Measurements from ENCODE around the gene CFP.

Gene CFP

DNA sequence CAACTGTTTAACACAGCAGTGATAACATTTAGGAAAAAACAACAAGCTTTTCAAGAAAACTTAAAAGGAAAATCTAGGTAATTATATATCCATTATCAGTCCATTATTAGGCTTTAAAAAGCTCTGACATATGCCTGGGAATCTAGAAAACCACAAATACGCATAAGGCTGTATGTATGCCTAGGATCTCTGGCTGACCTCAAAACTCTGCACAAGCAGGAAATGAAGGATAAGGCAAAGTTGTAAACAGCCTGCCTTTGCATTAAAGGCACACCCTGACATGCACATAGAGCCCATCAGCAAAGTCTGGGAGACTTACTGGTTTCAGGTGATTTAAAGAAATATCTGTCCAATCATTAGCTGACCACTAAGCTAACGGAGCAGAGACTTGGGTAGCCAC lies 33.5 kb downstream of the CFP start:
- Histone ChIP-seq H3K9ac (ENCODE audit: low read depth, low read length) (no peak overlapping the region), H3K4me1 (ENCODE audit: insufficient read depth, low read length) (no peaks in the 10 kb centered on the region), H3K4me3 (ENCODE audit: low read length) (no peak overlapping the region), H3K9me3 (ENCODE audit: insufficient read depth, low read depth, low read length) (no peaks in the 10 kb centered on the region), H3K27ac (ENCODE audit: low read length) (no peak overlapping the region), H3K36me3 (ENCODE audit: insufficient read depth, low read depth, low read length) (no peaks in the 10 kb centered on the region), H3K27me3 (ENCODE audit: insufficient read depth, low read length) (no peaks in the 10 kb centered on the region)

DNA sequence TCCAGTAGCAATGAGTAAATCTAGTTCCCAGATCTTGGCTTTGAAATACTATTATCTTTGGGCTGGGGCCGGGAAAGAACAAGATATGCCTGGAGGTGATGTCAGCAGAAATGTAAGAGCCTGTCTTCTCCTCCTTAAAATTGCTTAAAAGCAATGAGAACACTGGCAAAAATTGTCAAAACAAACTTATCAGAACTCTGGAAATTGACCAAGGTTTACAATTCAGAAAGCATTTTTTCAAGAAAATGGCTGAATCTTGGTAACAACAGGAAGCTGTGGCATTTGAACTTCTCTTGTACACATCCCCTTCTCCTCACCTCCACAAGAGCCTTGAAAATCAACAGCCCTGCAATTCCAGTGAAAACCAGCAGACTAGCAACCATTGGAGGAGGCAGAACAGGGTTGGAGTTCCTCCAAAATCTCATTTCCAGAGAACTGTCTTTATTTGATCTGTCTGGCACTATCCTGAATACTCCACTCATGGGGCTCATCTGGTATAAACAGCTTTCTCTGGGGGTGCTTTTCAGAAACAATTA lies 33.9 kb downstream of the CFP start:
- Histone ChIP-seq H3K27ac (ENCODE audit: low read length) (no peak overlapping the region), H3K4me3 (ENCODE audit: low read length) (no peak overlapping the region)

DNA sequence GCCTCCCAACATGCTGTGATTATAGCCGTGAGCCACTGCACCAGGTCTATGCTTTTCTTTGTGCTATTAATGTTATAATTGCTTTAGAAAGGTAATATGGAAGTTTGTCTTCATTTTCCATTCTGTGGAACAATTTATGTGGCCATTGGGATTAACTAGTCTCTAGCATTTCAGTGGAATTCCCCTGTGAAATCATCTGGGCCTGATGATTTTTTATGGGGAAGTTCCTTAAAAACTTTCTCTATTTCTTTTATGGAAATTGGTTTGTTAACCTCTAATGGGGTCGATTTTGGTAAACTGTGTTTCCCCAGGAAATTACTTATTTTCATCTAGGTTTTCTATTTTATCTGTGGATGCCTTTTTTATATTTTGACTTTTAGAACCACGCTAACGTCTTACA lies 36.2 kb downstream of the CFP start:
- no peaks in the 10 kb centered on the region for H3K9me3 ChIP-seq (ENCODE audit: insufficient read depth, low read depth, low read length)
- H3K36me3 ChIP-seq (ENCODE audit: insufficient read depth, low read depth, low read length) = no peaks in the 10 kb centered on the region
- H3K27ac ChIP-seq (ENCODE audit: low read length) = no peak overlapping the region
- H3K4me1 ChIP-seq (ENCODE audit: insufficient read depth, low read length) = no peaks in the 10 kb centered on the region
- no peak overlapping the region for H3K9ac ChIP-seq (ENCODE audit: low read depth, low read length)
- H3K27me3 ChIP-seq (ENCODE audit: insufficient read depth, low read length) = no peaks in the 10 kb centered on the region
- no peak overlapping the region for H3K4me3 ChIP-seq (ENCODE audit: low read length)

More for the DNA sequence above, 33.9 kb downstream of the CFP start:
- no peaks in the 10 kb centered on the region for H3K27me3 ChIP-seq (ENCODE audit: insufficient read depth, low read length)
- H3K9me3 ChIP-seq (ENCODE audit: insufficient read depth, low read depth, low read length) = no peaks in the 10 kb centered on the region
- no peak overlapping the region for H3K9ac ChIP-seq (ENCODE audit: low read depth, low read length)
- H3K36me3 ChIP-seq (ENCODE audit: insufficient read depth, low read depth, low read length) = no peaks in the 10 kb centered on the region
- H3K4me1 ChIP-seq (ENCODE audit: insufficient read depth, low read length) = no peaks in the 10 kb centered on the region

DNA sequence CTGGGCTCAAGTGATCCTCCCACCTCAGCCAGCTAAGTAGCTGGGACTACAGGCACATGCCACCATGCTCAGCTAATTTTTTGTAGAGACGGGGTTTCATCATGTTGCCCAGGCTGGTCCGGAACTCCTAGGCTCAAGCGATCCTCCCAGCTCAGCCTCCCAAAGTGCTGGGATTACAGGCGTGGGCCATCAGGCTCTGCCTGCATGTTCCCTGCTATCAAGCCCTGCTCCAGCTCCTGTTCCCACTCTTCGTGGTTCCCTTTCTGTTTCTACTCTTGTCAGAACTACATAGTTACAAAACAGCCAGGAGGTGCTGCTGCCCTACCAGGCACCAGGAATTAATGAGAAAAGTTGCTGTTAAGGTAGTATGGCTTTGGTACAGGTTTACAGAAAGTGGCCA lies 38.7 kb downstream of the CFP start:
- H3K27me3 ChIP-seq (ENCODE audit: insufficient read depth, low read length) = no peaks in the 10 kb centered on the region
- H3K9me3 ChIP-seq (ENCODE audit: insufficient read depth, low read depth, low read length) = no peaks in the 10 kb centered on the region
- H3K4me1 ChIP-seq (ENCODE audit: insufficient read depth, low read length) = no peaks in the 10 kb centered on the region; the same call in 1 of the 2 replicates
- H3K4me3 ChIP-seq (ENCODE audit: low read length) = no peak overlapping the region
- no peaks in the 10 kb centered on the region for H3K36me3 ChIP-seq (ENCODE audit: insufficient read depth, low read depth, low read length)
- no peak overlapping the region for H3K9ac ChIP-seq (ENCODE audit: low read depth, low read length)
- no peak overlapping the region for H3K27ac ChIP-seq (ENCODE audit: low read length)

DNA sequence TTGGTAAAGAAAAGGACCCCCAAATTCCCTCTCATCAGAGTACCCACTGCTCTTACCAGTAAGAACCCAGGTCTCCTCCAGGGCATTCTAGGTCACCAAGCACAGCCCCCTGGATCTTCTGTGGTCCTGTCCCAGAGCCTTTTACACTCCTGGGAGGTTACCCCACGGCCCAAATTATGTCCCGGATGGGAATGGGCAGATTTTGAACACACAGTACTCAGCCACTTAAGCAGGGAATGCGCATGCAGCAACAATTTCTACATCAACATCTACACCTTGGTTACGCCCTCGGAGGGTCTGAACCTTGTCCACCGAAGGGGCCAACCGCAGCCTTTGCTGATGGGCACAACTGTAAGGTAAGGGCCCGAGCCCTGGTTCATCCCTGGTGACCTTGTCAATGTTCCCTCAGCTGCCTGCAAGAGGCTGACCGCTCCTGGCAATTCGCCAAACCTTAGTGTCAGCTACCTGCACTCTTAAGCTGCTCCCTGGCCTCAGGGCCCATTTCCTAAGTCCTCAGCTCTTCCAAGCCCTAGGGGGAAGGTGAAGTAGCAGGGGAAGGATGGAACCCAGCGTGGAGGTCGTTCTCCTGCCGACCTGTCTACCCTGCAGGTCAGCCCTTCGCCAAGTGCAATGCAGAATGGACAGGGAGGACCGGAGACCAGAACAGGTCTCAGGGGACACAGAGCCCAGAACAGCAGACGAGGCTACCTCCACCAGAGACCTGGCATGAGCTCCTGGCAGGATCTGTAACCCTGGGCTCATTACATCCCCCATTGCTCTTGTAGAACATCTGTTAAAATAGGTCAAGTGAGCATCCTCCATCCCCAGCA lies 41.6 kb downstream of the CFP start:
- H3K9ac ChIP-seq (ENCODE audit: low read depth, low read length) = no peak overlapping the region

DNA sequence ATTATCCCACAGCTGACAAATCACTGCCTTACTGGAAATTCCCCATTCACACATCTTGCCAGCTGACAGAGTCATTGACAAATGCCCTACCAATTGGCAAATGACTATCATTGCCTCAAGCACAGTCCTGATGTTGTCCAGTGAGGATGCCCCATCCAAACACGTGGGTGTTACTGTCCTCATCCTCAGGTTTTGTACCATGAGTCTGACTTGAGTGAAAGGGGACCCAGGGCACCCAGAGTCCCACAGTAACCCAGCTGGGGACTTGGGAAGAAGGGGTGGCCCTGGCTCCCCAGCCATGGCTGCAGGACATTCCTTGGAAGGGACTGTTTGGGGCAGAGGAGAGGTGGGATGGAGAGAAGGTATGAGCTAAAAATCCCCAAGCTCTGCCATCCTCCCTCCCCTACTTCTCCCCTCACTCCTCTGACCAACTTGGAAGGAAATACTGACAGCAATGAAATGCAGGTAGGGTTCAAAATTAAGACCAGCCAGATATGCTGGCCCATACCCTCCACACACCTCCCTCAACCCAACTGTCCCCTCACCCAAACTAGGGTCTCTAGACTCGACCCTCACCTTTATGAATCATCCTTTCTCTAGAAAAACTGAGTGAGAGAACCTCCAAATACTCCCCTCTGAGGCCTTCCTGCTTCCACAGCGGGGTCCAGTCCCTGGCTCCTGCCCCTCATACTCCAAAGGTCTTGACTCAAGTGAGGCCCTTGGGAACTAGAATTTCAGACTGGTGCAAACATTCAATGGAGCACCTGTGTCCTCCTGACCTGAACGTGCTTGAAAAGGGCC lies 42.4 kb downstream of the CFP start:
- Histone ChIP-seq H3K4me1 (ENCODE audit: insufficient read depth, low read length) (no peaks in the 10 kb centered on the region; the same call in 1 of the 2 replicates), H3K4me3 (ENCODE audit: low read length) (no peak overlapping the region), H3K27me3 (ENCODE audit: insufficient read depth, low read length) (no peaks in the 10 kb centered on the region), H3K36me3 (ENCODE audit: insufficient read depth, low read depth, low read length) (no peaks in the 10 kb centered on the region), H3K27ac (ENCODE audit: low read length) (no peak overlapping the region), H3K9me3 (ENCODE audit: insufficient read depth, low read depth, low read length) (no peaks in the 10 kb centered on the region), H3K9ac (ENCODE audit: low read depth, low read length) (no peak overlapping the region)

More for the DNA sequence above, 41.6 kb downstream of the CFP start:
- no peak overlapping the region for H3K4me3 ChIP-seq (ENCODE audit: low read length)
- H3K27me3 ChIP-seq (ENCODE audit: insufficient read depth, low read length) = no peaks in the 10 kb centered on the region
- H3K27ac ChIP-seq (ENCODE audit: low read length) = no peak overlapping the region
- H3K36me3 ChIP-seq (ENCODE audit: insufficient read depth, low read depth, low read length) = no peaks in the 10 kb centered on the region
- no peaks in the 10 kb centered on the region; the same call in 1 of the 2 replicates for H3K4me1 ChIP-seq (ENCODE audit: insufficient read depth, low read length)
- no peaks in the 10 kb centered on the region for H3K9me3 ChIP-seq (ENCODE audit: insufficient read depth, low read depth, low read length)

DNA sequence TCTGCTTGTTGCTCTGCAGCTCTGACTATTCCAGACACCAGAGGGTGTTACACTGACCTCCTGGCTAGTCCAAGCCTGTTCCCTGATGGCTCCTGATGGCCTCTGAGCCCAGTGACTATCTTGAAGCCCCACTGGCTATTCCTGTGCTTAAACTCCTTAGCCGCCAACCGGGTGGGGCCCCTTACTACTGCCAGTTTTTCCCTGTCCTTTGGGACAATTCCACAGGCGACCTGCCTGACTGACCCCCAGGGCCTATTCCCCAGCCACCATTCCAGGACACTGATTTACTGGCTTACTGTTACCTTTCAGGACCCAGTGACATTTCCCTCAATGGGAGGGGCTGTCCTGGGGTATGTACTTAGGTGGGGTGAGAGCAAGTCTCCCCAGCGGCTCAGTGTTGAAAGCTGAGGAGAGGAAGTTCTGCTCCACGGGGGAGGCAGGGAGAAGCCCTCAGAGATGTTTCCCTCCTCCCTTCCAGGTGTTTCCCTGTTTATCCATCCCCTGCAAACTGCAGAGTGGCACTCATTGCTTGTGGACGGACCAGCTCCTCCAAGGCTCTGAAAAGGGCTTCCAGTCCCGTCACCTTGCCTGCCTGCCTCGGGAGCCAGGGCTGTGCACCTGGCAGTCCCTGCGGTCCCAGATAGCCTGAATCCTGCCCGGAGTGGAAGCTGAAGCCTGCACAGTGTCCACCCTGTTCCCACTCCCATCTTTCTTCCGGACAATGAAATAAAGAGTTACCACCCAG lies 43.5 kb downstream of the CFP start:
- Histone ChIP-seq H3K4me1 (ENCODE audit: insufficient read depth, low read length) (no peaks in the 10 kb centered on the region; the same call in 1 of the 2 replicates), H3K9ac (ENCODE audit: low read depth, low read length) (no peak overlapping the region), H3K27me3 (ENCODE audit: insufficient read depth, low read length) (no peaks in the 10 kb centered on the region), H3K36me3 (ENCODE audit: insufficient read depth, low read depth, low read length) (no peaks in the 10 kb centered on the region), H3K4me3 (ENCODE audit: low read length) (no peak overlapping the region), H3K27ac (ENCODE audit: low read length) (no peak overlapping the region), H3K9me3 (ENCODE audit: insufficient read depth, low read depth, low read length) (no peaks in the 10 kb centered on the region)

DNA sequence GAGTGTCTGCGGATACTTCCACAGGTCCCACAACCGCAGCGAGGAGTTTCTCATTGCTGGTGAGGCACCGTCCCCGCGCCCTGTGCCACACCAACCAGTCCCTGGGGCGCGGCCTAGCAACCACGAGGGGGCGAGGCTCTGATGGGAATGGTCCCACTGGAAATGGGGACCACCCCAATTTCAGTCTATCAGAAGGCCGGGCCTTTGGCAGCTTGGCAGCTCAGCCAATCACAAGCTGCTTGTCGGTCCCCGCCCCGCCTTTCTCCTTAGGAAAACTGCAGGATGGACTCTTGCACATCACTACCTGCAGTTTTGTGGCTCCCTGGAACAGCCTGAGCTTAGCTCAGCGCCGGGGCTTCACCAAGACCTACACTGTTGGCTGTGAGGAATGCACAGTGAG lies 44.5 kb downstream of the CFP start:
- no peak overlapping the region for H3K9ac ChIP-seq (ENCODE audit: low read depth, low read length)
- H3K27me3 ChIP-seq (ENCODE audit: insufficient read depth, low read length) = no peaks in the 10 kb centered on the region
- no peak overlapping the region for H3K27ac ChIP-seq (ENCODE audit: low read length)
- no peaks in the 10 kb centered on the region for H3K36me3 ChIP-seq (ENCODE audit: insufficient read depth, low read depth, low read length)
- H3K9me3 ChIP-seq (ENCODE audit: insufficient read depth, low read depth, low read length) = no peaks in the 10 kb centered on the region
- H3K4me3 ChIP-seq (ENCODE audit: low read length) = no peak overlapping the region
- no peaks in the 10 kb centered on the region; the same call in 1 of the 2 replicates for H3K4me1 ChIP-seq (ENCODE audit: insufficient read depth, low read length)

DNA sequence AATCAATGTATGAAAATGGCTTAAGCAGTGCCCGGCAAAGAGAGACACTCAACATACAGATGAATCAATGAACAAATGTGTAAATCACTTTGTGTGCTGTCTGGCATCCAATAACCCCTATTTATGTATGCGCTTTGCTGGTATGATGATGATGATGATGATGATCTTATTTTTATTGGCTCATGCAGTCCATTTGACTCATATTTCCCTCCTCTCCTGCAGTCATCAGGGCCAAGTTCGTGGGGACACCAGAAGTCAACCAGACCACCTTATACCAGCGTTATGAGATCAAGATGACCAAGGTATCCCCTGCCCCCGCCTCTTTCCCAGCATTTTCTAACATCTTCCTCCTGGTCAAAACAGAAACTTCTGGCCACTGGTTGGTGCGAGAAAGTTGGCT lies 45.0 kb downstream of the CFP start:
- no peak overlapping the region for H3K27ac ChIP-seq (ENCODE audit: low read length)
- no peaks in the 10 kb centered on the region for H3K27me3 ChIP-seq (ENCODE audit: insufficient read depth, low read length)
- no peaks in the 10 kb centered on the region for H3K9me3 ChIP-seq (ENCODE audit: insufficient read depth, low read depth, low read length)
- no peaks in the 10 kb centered on the region; the same call in 1 of the 2 replicates for H3K4me1 ChIP-seq (ENCODE audit: insufficient read depth, low read length)
- H3K9ac ChIP-seq (ENCODE audit: low read depth, low read length) = no peak overlapping the region
- no peaks in the 10 kb centered on the region for H3K36me3 ChIP-seq (ENCODE audit: insufficient read depth, low read depth, low read length)
- H3K4me3 ChIP-seq (ENCODE audit: low read length) = no peak overlapping the region

DNA sequence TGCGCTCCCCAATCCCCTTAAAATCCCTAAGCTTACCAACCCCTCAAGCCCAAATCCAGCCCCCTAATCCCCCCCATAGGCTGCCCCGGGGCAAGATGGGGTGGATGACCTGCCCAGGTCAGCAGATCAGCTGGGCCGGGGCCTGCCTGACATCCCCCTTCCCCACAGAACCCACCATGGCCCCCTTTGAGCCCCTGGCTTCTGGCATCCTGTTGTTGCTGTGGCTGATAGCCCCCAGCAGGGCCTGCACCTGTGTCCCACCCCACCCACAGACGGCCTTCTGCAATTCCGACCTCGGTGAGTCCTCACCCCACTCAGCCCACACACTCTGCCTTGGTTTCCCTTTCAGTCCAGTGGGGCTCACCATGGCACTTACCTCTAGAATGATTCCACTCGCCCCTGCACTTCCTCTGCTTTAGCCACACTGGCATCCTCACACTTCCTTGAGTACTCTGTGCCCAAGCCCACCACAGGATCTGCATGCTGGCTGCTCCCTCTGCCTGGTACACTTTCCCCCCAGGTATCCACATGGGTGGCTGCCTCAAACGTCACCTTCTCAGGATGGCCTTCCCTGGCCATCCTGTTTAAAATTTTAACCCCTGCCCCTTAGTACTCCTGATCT lies 46.4 kb downstream of the CFP start:
- no peak overlapping the region for H3K4me3 ChIP-seq (ENCODE audit: low read length)
- H3K4me1 ChIP-seq (ENCODE audit: insufficient read depth, low read length) = no peaks in the 10 kb centered on the region; the same call in 1 of the 2 replicates
- no peak overlapping the region for H3K27ac ChIP-seq (ENCODE audit: low read length)
- H3K36me3 ChIP-seq (ENCODE audit: insufficient read depth, low read depth, low read length) = no peaks in the 10 kb centered on the region
- H3K9me3 ChIP-seq (ENCODE audit: insufficient read depth, low read depth, low read length) = no peaks in the 10 kb centered on the region
- no peak overlapping the region for H3K9ac ChIP-seq (ENCODE audit: low read depth, low read length)
- no peaks in the 10 kb centered on the region for H3K27me3 ChIP-seq (ENCODE audit: insufficient read depth, low read length)

Measured in iPS-20b (cell line).